Omental fat pad (tissue), 4 donors: ENCODE results near the gene SPDYE4. TPM values are rescaled to one million over a fixed set of nuclear protein-coding genes. Genes with fewer than 3 reads are reported as not detected.

Experiments
- ATAC-seq: fragments of 150-250 bp; one replicate; pipeline ENCODE4 v1.9.1; 2016; ENCODE audit warnings: mild to moderate bottlenecking, moderate library complexity; ENCODE audit not compliant: low FRiP score
- DNase-seq: peaks from one replicate; pipeline ENCODE4 v3.0.0-alpha.2; 2019; ENCODE audit warnings: low spot score
- total RNA-seq, 4 donors: library from RNA; depleted of rRNA; stranded (reverse); fragments of >200 nt; gene quantifications; one replicate each; pipeline ENCODE4 v1.1.0, GENCODE V29; 2016
- TF ChIP-seq, protein P1 (sequence below), 3 donors: fragments of 450-650 bp; IDR thresholded peaks; one replicate each; pipeline ENCODE4 v1.5.1; 2016 to 2017; ENCODE audit warnings: antibody characterized with exemption in 3 of 3, mild to moderate bottlenecking in 3 of 3, moderate library complexity in 2 of 3

The SPDYE4 gene
- total RNA-seq, 4 donors from 2014 or later = not detected

- TF ChIP-seq, protein P1, sequence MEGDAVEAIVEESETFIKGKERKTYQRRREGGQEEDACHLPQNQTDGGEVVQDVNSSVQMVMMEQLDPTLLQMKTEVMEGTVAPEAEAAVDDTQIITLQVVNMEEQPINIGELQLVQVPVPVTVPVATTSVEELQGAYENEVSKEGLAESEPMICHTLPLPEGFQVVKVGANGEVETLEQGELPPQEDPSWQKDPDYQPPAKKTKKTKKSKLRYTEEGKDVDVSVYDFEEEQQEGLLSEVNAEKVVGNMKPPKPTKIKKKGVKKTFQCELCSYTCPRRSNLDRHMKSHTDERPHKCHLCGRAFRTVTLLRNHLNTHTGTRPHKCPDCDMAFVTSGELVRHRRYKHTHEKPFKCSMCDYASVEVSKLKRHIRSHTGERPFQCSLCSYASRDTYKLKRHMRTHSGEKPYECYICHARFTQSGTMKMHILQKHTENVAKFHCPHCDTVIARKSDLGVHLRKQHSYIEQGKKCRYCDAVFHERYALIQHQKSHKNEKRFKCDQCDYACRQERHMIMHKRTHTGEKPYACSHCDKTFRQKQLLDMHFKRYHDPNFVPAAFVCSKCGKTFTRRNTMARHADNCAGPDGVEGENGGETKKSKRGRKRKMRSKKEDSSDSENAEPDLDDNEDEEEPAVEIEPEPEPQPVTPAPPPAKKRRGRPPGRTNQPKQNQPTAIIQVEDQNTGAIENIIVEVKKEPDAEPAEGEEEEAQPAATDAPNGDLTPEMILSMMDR (IDR thresholded peaks at IDR 0.05) = no peak
- ATAC-seq (no peak), DNase-seq (no peak)
Measured at GRCh38 chr17:8713315-8713714, 45.0 kb downstream of the SPDYE4 start.

GRCh38 chr17:8712698-8713097 lies 45.6 kb downstream of the SPDYE4 start:
- TF ChIP-seq, protein P1 (IDR thresholded peaks at IDR 0.05) = no peak
- DNase-seq = no peak
- ATAC-seq = no peak

DNA sequence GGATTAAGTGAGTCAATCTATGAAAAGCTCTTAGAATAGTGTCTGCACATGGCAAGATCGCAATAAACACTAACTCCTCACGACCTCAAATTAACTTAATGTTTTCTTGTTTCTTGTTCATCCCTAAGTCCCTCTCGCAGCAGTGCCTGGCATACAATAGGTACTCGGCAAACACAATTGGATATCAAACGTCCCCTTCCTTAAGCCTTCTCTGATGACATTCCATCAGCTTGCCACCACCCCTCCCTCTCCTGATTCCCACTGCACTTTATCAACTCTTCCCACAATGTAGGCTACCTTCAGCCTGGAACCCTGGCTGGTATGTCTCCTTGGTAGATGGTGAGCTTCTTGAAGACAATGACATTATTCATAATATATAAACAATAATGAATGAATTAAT lies 47.1 kb downstream of the SPDYE4 start:
- TF ChIP-seq, protein P1 (IDR thresholded peaks at IDR 0.05) = no peak
- DNase-seq (no peak), ATAC-seq (no peak)

- no peak for DNase-seq
- TF ChIP-seq, protein P1 (IDR thresholded peaks at IDR 0.05) = no peak
- ATAC-seq = no peak
Measured at GRCh38 chr17:8710813-8711212, 47.5 kb downstream of the SPDYE4 start.

DNA sequence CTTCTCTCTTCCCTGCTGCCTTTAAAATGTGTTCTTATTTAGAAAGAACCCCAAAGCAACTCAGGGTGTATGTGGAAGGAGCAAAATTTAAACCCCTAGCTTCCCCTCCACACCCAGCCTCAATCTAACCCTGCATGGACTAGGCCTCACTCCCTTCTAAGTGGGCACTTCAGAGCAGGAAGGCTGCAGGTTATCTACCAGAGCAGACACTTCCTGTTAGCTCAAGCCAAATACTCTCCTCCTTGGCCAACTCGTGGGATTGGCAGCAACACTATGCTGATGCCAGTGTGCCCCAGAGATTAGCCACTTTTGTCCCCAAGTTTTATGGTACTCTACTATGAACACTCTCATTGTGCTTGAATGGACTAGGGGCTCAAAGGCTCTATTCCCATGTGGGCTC lies 49.3 kb downstream of the SPDYE4 start:
- ATAC-seq = no peak
- TF ChIP-seq, protein P1 (IDR thresholded peaks at IDR 0.05) = no peak
- DNase-seq = no peak

- TF ChIP-seq, protein P1 (IDR thresholded peaks at IDR 0.05) = no peak
- ATAC-seq = peak; percentile 26
- DNase-seq = no peak
Measured at GRCh38 chr17:8708025-8708461, 50.3 kb downstream of the SPDYE4 start.

- ATAC-seq (no peak), DNase-seq (no peak)
- TF ChIP-seq, protein P1 (IDR thresholded peaks at IDR 0.05) = no peak
Measured at GRCh38 chr17:8707332-8708024, 50.9 kb downstream of the SPDYE4 start.
